Peyer's patch (tissue), 4 donors: Measurements from ENCODE around the gene LMBR1. TPM values are rescaled to one million over a fixed set of nuclear protein-coding genes. Genes with fewer than 3 reads are reported as not detected.

Experiments
- DNase-seq, 3 donors: peaks; one replicate each; pipeline ENCODE4 v3.0.0-alpha.2; 2017 to 2019
- H3K27ac ChIP-seq, 4 donors: fragments of 200-600 bp; sonication (generic); one replicate each; pipeline ENCODE4 v1.5.1; 2016 to 2019
- H3K27me3 ChIP-seq, 2 donors: fragments of 200-600 bp; sonication (generic); one replicate each; pipeline ENCODE4 v1.5.1; 2019
- H3K36me3 ChIP-seq, 3 donors: fragments of 200-600 bp; sonication (generic); one replicate each; pipeline ENCODE4 v1.5.1; 2016 to 2019
- H3K4me1 ChIP-seq, 4 donors: fragments of 200-600 bp; sonication (generic); one replicate each; pipeline ENCODE4 v1.5.1; 2016 to 2019
- H3K4me3 ChIP-seq, 4 donors: fragments of 200-600 bp; sonication (generic); 1 replicate in 3 of 4; 2 replicates in 1 of 4; pipeline ENCODE4 v1.5.1; 2016 to 2019; ENCODE audit warnings: mild to moderate bottlenecking in 1 of 4
- H3K9me3 ChIP-seq, 4 donors: fragments of 200-600 bp; sonication (generic); one replicate each; pipeline ENCODE4 v1.5.1; 2016 to 2019; ENCODE audit warnings: mild to moderate bottlenecking in 1 of 4
- POLR2A ChIP-seq, 2 donors: fragments of 450-650 bp; IDR thresholded peaks; one replicate each; pipeline ENCODE4 v1.5.1; 2017; ENCODE audit warnings: antibody characterized with exemption in 2 of 2, mild to moderate bottlenecking in 2 of 2, moderate library complexity in 2 of 2
- total RNA-seq, 4 donors: library from RNA; depleted of rRNA; stranded (reverse); fragments of >200 nt; gene quantifications; one replicate each; pipeline ENCODE4 v1.1.0, GENCODE V29; 2016
- TF ChIP-seq, protein P1 (sequence below), 6 experiments: fragments of 450-650 bp in 4 of 6; fragments of 200-600 bp in 2 of 6; sonication (generic) in 1 of 6; IDR thresholded peaks; one replicate each; pipeline ENCODE4 v1.5.1; 2017 to 2019; ENCODE audit warnings: antibody characterized with exemption in 6 of 6, mild to moderate bottlenecking in 3 of 6, moderate library complexity in 1 of 6

Gene LMBR1
- total RNA-seq, 4 donors from 2014 or later = 30.5 to 69.3 (median 62.8) TPM

GRCh38 chr7:156764016-156764669 lies 128.8 kb downstream of the LMBR1 start:
- no peak overlapping the region for H3K4me3 ChIP-seq
- H3K36me3 ChIP-seq = no peaks in the 10 kb centered on the region
- no peak overlapping the region for H3K27ac ChIP-seq
- peak in 2 of 3 donors; percentile 75 to 82 for DNase-seq
- H3K4me1 ChIP-seq = no peaks in the 10 kb centered on the region
- H3K27me3 ChIP-seq = no peaks in the 10 kb centered on the region
- TF ChIP-seq, protein P1, sequence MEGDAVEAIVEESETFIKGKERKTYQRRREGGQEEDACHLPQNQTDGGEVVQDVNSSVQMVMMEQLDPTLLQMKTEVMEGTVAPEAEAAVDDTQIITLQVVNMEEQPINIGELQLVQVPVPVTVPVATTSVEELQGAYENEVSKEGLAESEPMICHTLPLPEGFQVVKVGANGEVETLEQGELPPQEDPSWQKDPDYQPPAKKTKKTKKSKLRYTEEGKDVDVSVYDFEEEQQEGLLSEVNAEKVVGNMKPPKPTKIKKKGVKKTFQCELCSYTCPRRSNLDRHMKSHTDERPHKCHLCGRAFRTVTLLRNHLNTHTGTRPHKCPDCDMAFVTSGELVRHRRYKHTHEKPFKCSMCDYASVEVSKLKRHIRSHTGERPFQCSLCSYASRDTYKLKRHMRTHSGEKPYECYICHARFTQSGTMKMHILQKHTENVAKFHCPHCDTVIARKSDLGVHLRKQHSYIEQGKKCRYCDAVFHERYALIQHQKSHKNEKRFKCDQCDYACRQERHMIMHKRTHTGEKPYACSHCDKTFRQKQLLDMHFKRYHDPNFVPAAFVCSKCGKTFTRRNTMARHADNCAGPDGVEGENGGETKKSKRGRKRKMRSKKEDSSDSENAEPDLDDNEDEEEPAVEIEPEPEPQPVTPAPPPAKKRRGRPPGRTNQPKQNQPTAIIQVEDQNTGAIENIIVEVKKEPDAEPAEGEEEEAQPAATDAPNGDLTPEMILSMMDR (IDR thresholded peaks at IDR 0.05) = peak in 4 of 6 experiments; percentile 38 to 90 (median 86)
- TF ChIP-seq POLR2A (IDR thresholded peaks at IDR 0.05) = no peak
- H3K9me3 ChIP-seq = no peaks in the 10 kb centered on the region

GRCh38 chr7:156759579-156760202 lies 133.3 kb downstream of the LMBR1 start:
- no peaks in the 10 kb centered on the region for H3K9me3 ChIP-seq
- H3K27ac ChIP-seq = no peak overlapping the region
- no peaks in the 10 kb centered on the region for H3K27me3 ChIP-seq
- H3K4me3 ChIP-seq = no peak overlapping the region
- DNase-seq = no peak
- no peaks in the 10 kb centered on the region for H3K4me1 ChIP-seq
- TF ChIP-seq, protein P1 (IDR thresholded peaks at IDR 0.05) = no peak
- TF ChIP-seq POLR2A (IDR thresholded peaks at IDR 0.05) = no peak
- no peaks in the 10 kb centered on the region for H3K36me3 ChIP-seq

DNA sequence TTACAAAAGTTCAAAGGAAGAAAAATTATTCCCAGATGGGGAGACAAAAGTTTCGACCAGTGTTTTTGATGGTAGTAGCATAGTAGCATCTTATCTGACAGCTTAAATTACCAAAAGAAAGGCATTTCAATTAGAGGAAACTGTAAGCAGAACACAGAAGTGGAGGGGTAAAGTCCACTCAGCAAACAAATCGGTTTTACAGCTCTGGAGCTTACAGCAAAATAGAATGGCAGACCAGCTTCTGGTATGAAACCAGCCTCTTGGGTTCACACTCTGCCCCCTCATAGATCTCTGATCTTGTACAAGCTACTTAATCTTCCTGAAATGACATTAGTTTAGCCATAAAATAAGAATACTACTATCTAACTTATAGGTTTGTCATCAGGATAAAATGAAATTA lies 133.8 kb downstream of the LMBR1 start:
- no peak for DNase-seq
- H3K9me3 ChIP-seq = no peaks in the 10 kb centered on the region
- H3K4me3 ChIP-seq = no peak overlapping the region
- no peaks in the 10 kb centered on the region for H3K27me3 ChIP-seq
- TF ChIP-seq, protein P1 (IDR thresholded peaks at IDR 0.05) = no peak
- no peak for TF ChIP-seq POLR2A (IDR thresholded peaks at IDR 0.05)
- H3K27ac ChIP-seq = no peak overlapping the region
- no peaks in the 10 kb centered on the region for H3K36me3 ChIP-seq
- H3K4me1 ChIP-seq = no peaks in the 10 kb centered on the region

- Histone ChIP-seq H3K27ac (no peak overlapping the region), H3K36me3 (no peaks in the 10 kb centered on the region), H3K4me1 (no peaks in the 10 kb centered on the region), H3K9me3 (no peaks in the 10 kb centered on the region), H3K4me3 (no peak overlapping the region), H3K27me3 (no peaks in the 10 kb centered on the region)
- DNase-seq = no peak
- TF ChIP-seq POLR2A (IDR thresholded peaks at IDR 0.05) = no peak
Observed at GRCh38 chr7:156754201-156754600, 138.8 kb downstream of the LMBR1 start.

DNA sequence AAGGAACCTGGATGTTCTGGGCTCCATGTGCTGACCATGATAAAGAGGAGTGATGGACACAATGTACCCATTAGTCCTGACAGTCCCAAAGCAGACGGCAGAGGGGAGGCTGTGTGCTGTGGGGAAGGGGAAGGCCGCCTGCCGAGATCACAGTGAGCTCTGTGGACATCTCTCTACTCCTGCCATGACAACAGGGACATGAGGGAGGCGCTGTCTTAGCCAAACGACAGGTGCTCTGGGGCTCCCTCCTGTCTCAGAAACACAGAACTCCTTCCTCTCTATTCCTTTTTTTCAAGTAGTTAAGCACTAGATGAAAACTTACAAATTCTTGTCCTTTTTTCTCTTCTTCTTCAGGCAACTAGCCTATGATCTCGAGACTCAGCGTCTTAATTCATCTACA lies 139.4 kb downstream of the LMBR1 start:
- Histone ChIP-seq H3K36me3 (no peaks in the 10 kb centered on the region), H3K27ac (no peak overlapping the region), H3K27me3 (no peaks in the 10 kb centered on the region), H3K4me1 (no peaks in the 10 kb centered on the region), H3K4me3 (no peak overlapping the region), H3K9me3 (no peaks in the 10 kb centered on the region)
- TF ChIP-seq POLR2A (IDR thresholded peaks at IDR 0.05) = no peak
- TF ChIP-seq, protein P1 (IDR thresholded peaks at IDR 0.05) = no peak
- no peak for DNase-seq

GRCh38 chr7:156753229-156753560 lies 139.8 kb downstream of the LMBR1 start:
- Histone ChIP-seq H3K27ac (no peak overlapping the region), H3K4me1 (no peaks in the 10 kb centered on the region), H3K27me3 (no peaks in the 10 kb centered on the region), H3K9me3 (no peaks in the 10 kb centered on the region), H3K36me3 (no peaks in the 10 kb centered on the region), H3K4me3 (no peak overlapping the region)
- no peak for DNase-seq
- no peak for TF ChIP-seq POLR2A (IDR thresholded peaks at IDR 0.05)
- TF ChIP-seq, protein P1 (IDR thresholded peaks at IDR 0.05) = no peak
